Fibroblast of skin of scalp (primary cell): ENCODE measurements around the gene CDK9.

Experiments
- DNase-seq: peaks from one replicate; pipeline ENCODE4 v3.0.0-alpha.2; 2013

Gene CDK9

DNA sequence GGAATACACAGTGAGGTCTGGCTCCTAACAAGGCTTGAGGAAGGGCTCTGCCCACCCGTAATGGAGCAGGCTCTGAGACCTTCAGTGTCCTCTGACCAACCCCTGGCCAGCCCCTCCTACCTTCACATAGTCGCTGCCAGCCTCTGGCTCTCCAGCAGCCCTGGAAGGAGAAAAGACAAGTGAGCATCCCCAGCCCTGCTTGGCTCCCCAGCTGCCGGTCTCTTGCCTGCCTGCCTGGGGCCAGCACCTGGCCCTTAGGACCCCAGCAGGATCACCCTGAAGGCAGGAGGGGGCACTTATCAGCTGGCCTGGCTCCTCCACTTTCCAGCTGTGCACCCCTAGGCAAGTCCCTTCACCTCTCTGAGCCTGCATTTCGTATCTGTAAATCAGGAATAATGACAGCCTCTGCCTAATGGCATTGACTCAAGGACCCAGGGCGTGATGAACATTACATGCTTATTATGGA lies 24.3 kb upstream of the CDK9 start:
- no peak for DNase-seq

GRCh38 chr9:127762111-127762676 lies 23.6 kb upstream of the CDK9 start:
- no peak for DNase-seq

DNA sequence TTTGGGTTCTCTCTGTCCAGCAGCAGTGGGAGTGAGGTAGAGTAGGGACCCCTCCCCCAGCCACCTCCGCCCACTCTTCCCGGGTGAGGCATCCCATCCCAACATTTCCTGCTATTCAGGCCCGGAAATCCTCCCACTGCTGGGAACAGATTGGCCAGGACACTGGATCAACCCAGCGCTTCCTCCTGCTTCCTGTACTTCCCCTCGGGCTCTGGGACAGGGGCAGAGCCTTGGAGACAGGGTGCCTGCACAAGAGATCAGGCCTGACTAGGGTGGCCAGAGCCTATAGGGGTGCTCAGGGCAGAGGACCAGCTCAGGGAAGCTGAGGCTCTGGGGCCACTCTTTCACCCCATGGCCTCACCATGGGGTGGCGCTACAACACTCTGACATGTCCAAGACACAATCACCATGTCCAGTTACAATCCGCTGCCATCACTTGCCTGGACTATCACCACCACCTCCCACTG lies 21.9 kb upstream of the CDK9 start:
- DNase-seq: no peak

- DNase-seq: no peak
These were observed 20.4 kb upstream of the CDK9 start for GRCh38 chr9:127765418-127765817.

DNA sequence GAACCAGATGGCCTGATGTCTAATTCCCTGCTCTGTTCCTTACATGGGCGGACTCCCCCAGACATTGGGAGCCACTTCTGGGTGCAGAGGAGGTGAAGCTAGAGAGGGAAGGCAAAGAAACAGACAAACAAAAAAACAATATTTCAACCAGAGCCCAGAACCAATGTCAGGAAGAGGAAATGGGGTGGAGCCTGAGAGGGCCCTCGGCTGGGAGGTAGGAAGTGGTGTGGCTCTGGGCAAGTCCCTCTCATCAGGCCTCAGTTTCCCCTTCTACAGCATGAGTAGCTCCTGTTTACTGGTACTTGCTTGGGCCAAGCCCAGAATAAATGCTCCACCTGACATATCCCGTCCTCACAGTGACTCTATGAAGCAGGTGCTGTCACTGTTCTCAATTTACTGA lies 18.4 kb upstream of the CDK9 start:
- no peak for DNase-seq

GRCh38 chr9:127767909-127768331 lies 17.9 kb upstream of the CDK9 start:
- DNase-seq: peak; percentile 83

GRCh38 chr9:127768698-127769097 lies 17.1 kb upstream of the CDK9 start:
- DNase-seq: no peak

GRCh38 chr9:127769101-127769500 lies 16.7 kb upstream of the CDK9 start:
- no peak for DNase-seq

GRCh38 chr9:127769929-127770582 lies 15.8 kb upstream of the CDK9 start:
- DNase-seq: no peak

DNA sequence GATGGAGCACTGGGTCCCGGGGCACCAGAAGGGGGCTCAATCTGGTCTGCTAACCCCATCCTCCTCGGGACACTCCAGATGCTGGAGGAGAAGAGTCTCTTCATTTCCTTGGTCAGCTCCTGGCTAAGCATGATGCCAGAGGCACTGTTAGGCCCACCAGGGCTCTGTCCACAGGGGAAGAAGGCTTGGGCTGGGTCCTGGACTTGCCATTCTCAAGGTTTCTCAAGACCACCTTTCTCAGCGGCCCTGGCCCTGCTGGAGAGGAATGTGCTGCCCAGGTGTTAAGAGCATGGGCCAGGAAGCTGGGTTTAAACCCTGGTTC lies 15.3 kb upstream of the CDK9 start:
- DNase-seq: no peak

DNA sequence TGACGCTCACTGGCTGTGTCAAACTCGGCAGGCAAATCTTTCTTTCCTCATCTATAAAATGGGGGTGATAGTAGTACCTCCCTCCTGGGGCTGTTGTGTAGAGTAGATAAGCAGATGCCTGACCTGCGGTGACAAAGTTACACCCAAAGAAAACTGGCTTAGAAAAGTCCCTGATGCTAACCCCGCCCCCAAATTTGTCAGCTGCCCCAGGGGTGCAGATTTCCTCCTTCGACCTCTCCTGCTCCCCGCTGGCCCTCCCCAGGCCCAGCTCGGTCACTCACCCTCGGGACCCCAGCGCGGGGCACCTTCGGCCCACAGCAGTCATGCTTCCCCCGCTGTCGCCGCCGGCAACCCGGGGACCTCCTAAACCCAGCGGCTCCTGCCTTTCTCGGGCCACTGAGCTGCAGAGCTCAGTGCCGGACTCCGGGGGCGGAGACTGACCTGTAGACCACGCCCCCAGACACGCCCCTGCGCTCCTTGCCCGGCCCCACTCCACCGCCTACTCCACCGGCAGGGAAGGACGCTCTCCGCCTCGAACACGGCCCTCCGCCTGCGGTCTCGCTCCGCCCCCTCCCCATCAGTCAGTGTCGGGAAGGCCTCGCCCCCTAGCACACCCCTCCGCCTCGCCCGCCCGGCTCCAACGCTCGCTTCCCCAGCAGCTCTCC lies 14.8 kb upstream of the CDK9 start:
- peak; percentile 98 for DNase-seq

- no peak for DNase-seq
These were observed 14.2 kb upstream of the CDK9 start for GRCh38 chr9:127771570-127772189.

GRCh38 chr9:127772603-127773002 lies 13.2 kb upstream of the CDK9 start:
- DNase-seq: no peak

GRCh38 chr9:127773272-127773671 lies 12.6 kb upstream of the CDK9 start:
- no peak for DNase-seq

DNA sequence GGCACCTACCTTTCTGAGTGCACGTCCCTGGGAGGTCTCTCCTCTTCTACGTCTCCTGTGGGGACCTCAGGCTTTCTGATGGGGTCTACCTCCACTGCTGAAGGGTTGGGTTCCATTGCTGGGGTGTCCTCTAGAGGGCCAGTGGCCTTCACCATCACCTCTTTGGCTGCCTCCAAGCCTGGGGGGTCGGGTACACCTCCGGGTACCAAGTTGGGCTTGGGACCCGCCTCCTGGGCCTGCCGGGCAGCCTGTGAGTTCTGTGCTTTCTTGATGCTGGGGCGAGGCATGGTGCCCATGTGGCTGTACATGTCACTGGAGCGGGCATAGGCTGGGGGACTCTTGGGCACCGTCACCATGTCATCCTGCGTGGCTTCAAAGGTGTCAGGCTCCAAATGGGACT lies 11.9 kb upstream of the CDK9 start:
- DNase-seq: no peak

GRCh38 chr9:127776195-127776923 lies 9.5 kb upstream of the CDK9 start:
- no peak for DNase-seq

- DNase-seq: no peak
These were observed 8.9 kb upstream of the CDK9 start for GRCh38 chr9:127776924-127777289.

DNA sequence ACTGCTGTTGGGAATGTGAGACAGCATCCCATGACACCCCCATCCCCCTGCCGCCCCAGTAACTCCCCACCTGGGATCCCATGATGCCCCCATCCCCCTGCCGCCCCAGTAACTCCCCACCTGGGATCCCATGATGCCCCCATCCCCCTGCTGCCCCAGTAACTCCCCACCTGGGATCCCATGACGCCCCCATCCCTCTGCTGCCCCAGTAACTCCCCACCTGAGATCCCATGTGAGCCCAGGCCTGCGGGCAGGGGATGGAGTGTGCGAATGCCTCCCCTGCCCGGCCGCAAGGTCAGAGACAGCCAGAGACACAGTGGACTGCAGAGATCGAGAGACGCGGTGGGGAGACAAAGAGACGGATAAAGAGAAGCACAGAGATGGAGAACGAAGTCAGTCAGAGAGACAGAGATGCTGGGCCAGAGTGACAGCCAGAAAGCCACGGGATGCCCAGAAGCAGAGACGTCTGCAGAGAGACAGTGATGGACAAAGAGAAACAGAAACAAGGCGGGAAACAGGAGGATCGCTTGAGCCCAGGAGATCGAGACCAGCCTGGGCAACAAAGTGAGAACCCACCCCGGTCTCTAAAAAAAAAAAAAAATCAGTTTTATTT lies 8.4 kb upstream of the CDK9 start:
- DNase-seq: no peak

DNA sequence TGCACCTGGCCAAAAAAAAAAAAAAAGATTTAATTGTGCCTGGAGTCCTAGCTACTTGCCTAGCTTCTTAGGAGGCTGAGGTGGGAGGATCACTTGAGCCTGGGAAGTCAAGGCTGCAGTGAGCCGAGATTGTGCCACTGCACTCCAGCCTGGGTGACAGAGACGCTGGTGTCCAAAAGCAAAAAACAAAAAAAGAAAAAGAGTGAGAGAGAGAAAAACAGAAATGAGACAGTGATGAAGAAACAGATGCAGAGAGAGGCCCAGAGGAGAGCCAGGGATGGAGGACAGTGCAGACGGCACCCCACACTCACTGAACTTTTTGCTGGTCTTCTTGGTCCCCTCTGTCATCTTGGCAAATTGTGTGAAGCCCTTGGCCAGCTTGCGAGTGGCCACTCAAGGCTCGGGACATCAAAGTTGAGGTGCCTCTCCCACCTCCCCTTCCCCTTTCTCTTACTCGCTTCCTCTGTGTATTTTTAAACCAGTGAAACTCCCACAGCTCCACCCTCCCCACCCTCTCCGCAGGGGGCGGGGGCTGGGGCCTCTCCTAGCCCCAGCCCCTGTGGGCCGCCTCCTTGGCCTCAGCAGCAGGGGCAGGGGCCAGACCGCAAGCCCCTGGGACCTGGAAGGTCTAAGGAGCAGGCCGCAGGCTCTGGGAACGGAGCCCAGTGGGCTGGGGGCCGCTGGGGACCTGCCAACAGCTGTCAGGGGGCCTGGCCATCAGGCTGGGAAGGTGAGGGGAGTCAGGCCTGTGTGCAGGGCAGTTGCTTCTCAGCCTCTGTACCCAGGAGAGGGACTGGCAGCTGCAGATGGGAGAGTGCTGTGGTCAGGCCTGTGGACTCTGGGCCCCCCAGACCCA lies 7.3 kb upstream of the CDK9 start, which contains the start of gene SH2D3C:
TSS of gene SH2D3C (minus strand) at position 387 of the 856 bp plus-strand sequence. CDS start at position 348, 39 bp downstream.
- DNase-seq: no peak

DNA sequence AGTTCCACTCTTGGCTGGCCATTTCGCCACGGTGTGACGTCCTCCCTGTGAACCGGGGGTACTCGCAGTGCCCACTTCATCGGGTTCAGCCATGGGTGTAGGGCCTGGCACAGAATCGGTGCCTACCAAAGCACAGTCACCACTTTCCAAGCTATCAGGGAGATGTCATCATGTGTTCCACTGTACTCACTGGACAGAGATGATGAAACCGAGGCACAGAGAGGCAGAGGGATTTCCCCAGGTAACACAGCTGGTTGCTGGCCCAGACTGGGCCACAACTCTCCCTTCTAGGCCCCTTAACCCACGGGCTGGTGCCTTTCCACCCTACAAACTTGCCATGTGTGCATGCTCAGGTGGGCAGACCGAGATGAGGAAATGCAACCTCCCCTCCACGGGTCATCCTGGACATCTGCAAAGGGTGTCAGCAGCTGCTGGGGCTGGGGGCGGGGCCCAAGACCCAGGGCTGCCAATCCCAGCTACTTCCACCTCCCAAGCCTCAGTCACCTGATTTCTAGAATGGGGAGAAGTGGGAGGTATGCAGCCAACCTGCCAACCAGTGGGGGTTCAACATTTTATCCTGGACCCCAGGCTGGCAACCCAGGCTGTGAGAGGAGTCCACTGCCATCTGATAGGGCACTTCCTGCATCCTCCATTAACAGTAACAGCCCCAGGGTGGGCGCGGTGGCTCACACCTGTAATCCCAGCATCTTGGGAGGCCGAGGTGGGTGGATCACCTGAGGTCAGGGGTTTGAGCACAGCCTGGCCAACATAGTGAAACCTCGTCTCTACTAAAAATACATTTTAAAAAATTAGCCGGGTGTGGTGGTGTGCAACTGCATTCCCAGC lies 6.5 kb upstream of the CDK9 start:
- DNase-seq: no peak
